ENCODE measurements around the gene LDAF1.
"Not testable (repeated sequence)": the region's sequence is repeated elsewhere in the genome, so short reads cannot be mapped to it uniquely, and the experiment has no call there.

The LDAF1 gene

GRCh38 chr16:21163576-21163975 is 5.1 kb downstream of the LDAF1 start:
- Histone ChIP-seq H3K36me3 (ENCODE audit: control insufficient read depth, insufficient read depth, low read length, severe bottlenecking) (peaks cover 32% of the 10 kb centered on the region), H3K4me1 (ENCODE audit: control insufficient read depth, insufficient read depth, low read length) (peaks cover 40% of the 10 kb centered on the region), H3K4me3 (ENCODE audit: low read length) (no peak overlapping the region), H3K27me3 (replicated peaks; ENCODE audit: control insufficient read depth, insufficient read depth, low read length) (no peaks in the 10 kb centered on the region), H3K9ac (ENCODE audit: low read length) (no peak overlapping the region), H3K9me3 (ENCODE audit: control insufficient read depth, low read length) (no peaks in the 10 kb centered on the region)
- DNase-seq (ENCODE audit: low read depth), result peak; percentile 17

- Histone ChIP-seq H3K27me3 (replicated peaks; ENCODE audit: control insufficient read depth, insufficient read depth, low read length) (no peaks in the 10 kb centered on the region), H3K4me1 (ENCODE audit: control insufficient read depth, insufficient read depth, low read length) (peaks cover 45% of the 10 kb centered on the region), H3K4me3 (ENCODE audit: low read length) (no peak overlapping the region), H3K9me3 (ENCODE audit: control insufficient read depth, low read length) (no peaks in the 10 kb centered on the region), H3K36me3 (ENCODE audit: control insufficient read depth, insufficient read depth, low read length, severe bottlenecking) (peaks cover 32% of the 10 kb centered on the region), H3K9ac (ENCODE audit: low read length) (no peak overlapping the region)
- DNase-seq (ENCODE audit: low read depth), result no peak
Observed at GRCh38 chr16:21164521-21165168, 6.2 kb downstream of the LDAF1 start.

- peaks cover 27% of the 10 kb centered on the region for H3K4me1 ChIP-seq (ENCODE audit: control insufficient read depth, insufficient read depth, low read length)
- H3K36me3 ChIP-seq (ENCODE audit: control insufficient read depth, insufficient read depth, low read length, severe bottlenecking), result peaks cover 47% of the 10 kb centered on the region
- DNase-seq (ENCODE audit: low read depth), result no peak
- no peaks in the 10 kb centered on the region for H3K9me3 ChIP-seq (ENCODE audit: control insufficient read depth, low read length)
- no peaks in the 10 kb centered on the region for H3K27me3 ChIP-seq (replicated peaks; ENCODE audit: control insufficient read depth, insufficient read depth, low read length)
- no peak overlapping the region for H3K9ac ChIP-seq (ENCODE audit: low read length)
- no peak overlapping the region for H3K4me3 ChIP-seq (ENCODE audit: low read length)
Observed at GRCh38 chr16:21166561-21166961, 8.1 kb downstream of the LDAF1 start.

GRCh38 chr16:21167360-21167759 is 8.9 kb downstream of the LDAF1 start:
- Histone ChIP-seq H3K4me3 (ENCODE audit: low read length) (no peak overlapping the region), H3K36me3 (ENCODE audit: control insufficient read depth, insufficient read depth, low read length, severe bottlenecking) (peaks cover 55% of the 10 kb centered on the region)
- peak; percentile 61 for DNase-seq (ENCODE audit: low read depth)

DNA sequence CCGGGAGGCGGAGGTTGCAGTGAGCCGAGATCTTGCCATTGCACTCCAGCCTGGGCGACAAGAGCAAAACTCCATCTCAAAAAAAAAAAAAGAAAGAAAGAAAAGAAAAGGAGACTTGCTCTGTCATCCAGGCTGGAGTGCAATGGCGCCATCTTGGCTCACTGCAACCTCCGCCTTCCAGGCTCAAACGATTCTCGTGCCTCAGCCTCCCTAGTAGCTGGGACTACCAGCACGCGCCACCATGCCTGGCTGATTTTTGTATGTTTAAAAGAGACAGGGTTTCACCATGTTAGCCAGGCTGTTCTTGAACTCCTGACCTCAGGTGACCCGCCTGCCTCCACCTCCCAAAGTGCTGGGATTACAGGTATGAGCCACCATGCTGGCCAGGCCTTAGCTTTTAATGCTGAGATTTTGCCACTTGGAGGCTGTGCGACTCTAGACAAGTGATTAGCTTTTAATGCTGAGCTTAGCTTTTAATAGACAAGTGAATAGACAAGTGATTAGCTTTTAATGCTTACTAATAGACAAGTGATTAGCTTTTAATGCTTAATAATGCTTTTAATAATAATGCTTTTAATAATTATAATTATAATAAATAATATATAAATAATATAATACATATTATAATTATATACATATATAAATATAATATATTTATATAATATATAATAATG is 9.6 kb downstream of the LDAF1 start:
- DNase-seq (ENCODE audit: low read depth), result no peak
- Histone ChIP-seq H3K36me3 (ENCODE audit: control insufficient read depth, insufficient read depth, low read length, severe bottlenecking) (peaks cover 62% of the 10 kb centered on the region), H3K4me1 (ENCODE audit: control insufficient read depth, insufficient read depth, low read length) (peaks cover 15% of the 10 kb centered on the region), H3K4me3 (ENCODE audit: low read length) (no peak overlapping the region), H3K27me3 (replicated peaks; ENCODE audit: control insufficient read depth, insufficient read depth, low read length) (no peaks in the 10 kb centered on the region), H3K9ac (ENCODE audit: low read length) (no peak overlapping the region), H3K9me3 (ENCODE audit: control insufficient read depth, low read length) (no peaks in the 10 kb centered on the region)

More at GRCh38 chr16:21167360-21167759, 8.9 kb downstream of the LDAF1 start:
- H3K9ac ChIP-seq (ENCODE audit: low read length), result no peak overlapping the region
- no peaks in the 10 kb centered on the region for H3K27me3 ChIP-seq (replicated peaks; ENCODE audit: control insufficient read depth, insufficient read depth, low read length)
- no peaks in the 10 kb centered on the region for H3K9me3 ChIP-seq (ENCODE audit: control insufficient read depth, low read length)
- H3K4me1 ChIP-seq (ENCODE audit: control insufficient read depth, insufficient read depth, low read length), result peaks cover 22% of the 10 kb centered on the region

DNA sequence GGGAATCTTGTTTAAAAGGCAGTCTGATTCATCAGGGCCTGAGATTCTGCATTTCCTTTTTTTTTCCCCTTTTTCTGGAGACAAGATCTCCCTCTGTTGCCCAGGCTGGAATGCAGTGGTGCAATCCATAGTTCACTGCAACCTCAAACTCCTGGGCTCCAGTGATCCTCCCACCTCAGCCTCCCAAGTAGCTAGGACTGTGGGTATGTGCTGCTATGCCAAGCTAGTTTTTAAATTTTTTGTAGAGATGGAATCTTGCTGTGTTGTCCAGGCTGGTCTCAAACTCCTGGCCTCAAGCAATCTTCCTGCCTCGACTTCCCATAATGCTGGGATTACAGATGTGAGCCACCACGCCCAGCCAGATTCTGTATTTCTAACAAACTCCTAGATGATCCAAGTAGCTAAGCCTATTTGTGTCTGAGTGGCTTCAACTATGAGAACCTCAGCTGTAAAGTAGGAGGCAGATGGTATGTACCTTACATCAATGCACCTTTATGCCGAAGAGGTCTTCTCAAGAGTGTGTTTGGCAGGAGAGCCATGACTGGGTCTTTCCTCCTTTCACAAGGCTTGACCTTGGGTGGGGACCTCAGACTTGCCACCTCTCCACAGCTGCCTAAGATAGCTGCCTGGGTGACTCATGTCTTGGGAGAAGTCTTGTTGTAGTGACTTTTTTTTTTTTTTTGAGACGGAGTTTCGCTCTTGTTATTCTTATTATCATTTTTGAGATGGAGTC is 10.9 kb downstream of the LDAF1 start:
- Histone ChIP-seq H3K4me1 (ENCODE audit: control insufficient read depth, insufficient read depth, low read length) (peaks cover 6% of the 10 kb centered on the region), H3K9me3 (ENCODE audit: control insufficient read depth, low read length) (no peaks in the 10 kb centered on the region), H3K4me3 (ENCODE audit: low read length) (no peak overlapping the region), H3K9ac (ENCODE audit: low read length) (no peak overlapping the region), H3K36me3 (ENCODE audit: control insufficient read depth, insufficient read depth, low read length, severe bottlenecking) (peaks cover 68% of the 10 kb centered on the region), H3K27me3 (replicated peaks; ENCODE audit: control insufficient read depth, insufficient read depth, low read length) (no peaks in the 10 kb centered on the region)
- peak; percentile 21 for DNase-seq (ENCODE audit: low read depth)

- peaks cover 71% of the 10 kb centered on the region for H3K36me3 ChIP-seq (ENCODE audit: control insufficient read depth, insufficient read depth, low read length, severe bottlenecking)
- not testable (repeated sequence) for H3K9ac ChIP-seq (ENCODE audit: low read length); H3K4me3 ChIP-seq (ENCODE audit: low read length); H3K9me3 ChIP-seq (ENCODE audit: control insufficient read depth, low read length); H3K27me3 ChIP-seq (replicated peaks; ENCODE audit: control insufficient read depth, insufficient read depth, low read length); H3K4me1 ChIP-seq (ENCODE audit: control insufficient read depth, insufficient read depth, low read length); DNase-seq (ENCODE audit: low read depth)
Observed at GRCh38 chr16:21170116-21170515, 11.6 kb downstream of the LDAF1 start.

- no peak overlapping the region for H3K9ac ChIP-seq (ENCODE audit: low read length)
- no peaks in the 10 kb centered on the region for H3K27me3 ChIP-seq (replicated peaks; ENCODE audit: control insufficient read depth, insufficient read depth, low read length)
- H3K4me1 ChIP-seq (ENCODE audit: control insufficient read depth, insufficient read depth, low read length), result peaks cover 6% of the 10 kb centered on the region
- peaks cover 70% of the 10 kb centered on the region for H3K36me3 ChIP-seq (ENCODE audit: control insufficient read depth, insufficient read depth, low read length, severe bottlenecking)
- H3K4me3 ChIP-seq (ENCODE audit: low read length), result no peak overlapping the region
- no peaks in the 10 kb centered on the region for H3K9me3 ChIP-seq (ENCODE audit: control insufficient read depth, low read length)
- no peak for DNase-seq (ENCODE audit: low read depth)
Observed at GRCh38 chr16:21172650-21173049, 14.2 kb downstream of the LDAF1 start.

- Histone ChIP-seq H3K9me3 (ENCODE audit: control insufficient read depth, low read length) (no peaks in the 10 kb centered on the region), H3K36me3 (ENCODE audit: control insufficient read depth, insufficient read depth, low read length, severe bottlenecking) (peaks cover 79% of the 10 kb centered on the region), H3K4me1 (ENCODE audit: control insufficient read depth, insufficient read depth, low read length) (peaks cover 10% of the 10 kb centered on the region), H3K9ac (ENCODE audit: low read length) (no peak overlapping the region), H3K27me3 (replicated peaks; ENCODE audit: control insufficient read depth, insufficient read depth, low read length) (no peaks in the 10 kb centered on the region), H3K4me3 (ENCODE audit: low read length) (no peak overlapping the region)
- DNase-seq (ENCODE audit: low read depth), result no peak
Observed at GRCh38 chr16:21175397-21175796, 16.9 kb downstream of the LDAF1 start.

- Histone ChIP-seq H3K9ac (ENCODE audit: low read length) (no peak overlapping the region), H3K4me1 (ENCODE audit: control insufficient read depth, insufficient read depth, low read length) (peaks cover 10% of the 10 kb centered on the region), H3K4me3 (ENCODE audit: low read length) (no peak overlapping the region), H3K9me3 (ENCODE audit: control insufficient read depth, low read length) (no peaks in the 10 kb centered on the region), H3K36me3 (ENCODE audit: control insufficient read depth, insufficient read depth, low read length, severe bottlenecking) (peaks cover 61% of the 10 kb centered on the region), H3K27me3 (replicated peaks; ENCODE audit: control insufficient read depth, insufficient read depth, low read length) (no peaks in the 10 kb centered on the region)
- DNase-seq (ENCODE audit: low read depth), result no peak
Observed at GRCh38 chr16:21179126-21179982, 20.9 kb downstream of the LDAF1 start.

DNA sequence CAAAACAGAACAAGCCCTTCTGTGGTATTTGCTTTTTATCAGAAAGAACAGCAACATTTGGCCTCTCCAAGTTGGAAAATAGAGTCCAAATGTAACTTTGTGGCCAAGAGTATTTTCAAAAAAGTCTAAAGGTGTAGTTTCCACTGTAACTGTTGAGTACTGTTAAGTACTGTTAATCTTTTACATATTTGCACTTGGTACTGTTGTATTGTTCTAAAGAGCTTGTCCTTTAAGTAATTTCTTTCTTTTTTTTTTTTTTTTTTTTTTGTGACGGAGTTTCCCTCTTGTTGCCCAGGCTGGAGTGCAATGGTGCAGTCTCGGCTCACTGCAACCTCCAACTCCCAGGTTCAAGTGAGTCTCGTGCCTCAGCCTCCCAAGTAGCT is 21.5 kb downstream of the LDAF1 start:
- H3K4me3 ChIP-seq (ENCODE audit: low read length), result no peak overlapping the region
- no peaks in the 10 kb centered on the region for H3K9me3 ChIP-seq (ENCODE audit: control insufficient read depth, low read length)
- H3K36me3 ChIP-seq (ENCODE audit: control insufficient read depth, insufficient read depth, low read length, severe bottlenecking), result peaks cover 55% of the 10 kb centered on the region
- H3K9ac ChIP-seq (ENCODE audit: low read length), result no peak overlapping the region
- H3K4me1 ChIP-seq (ENCODE audit: control insufficient read depth, insufficient read depth, low read length), result peaks cover 10% of the 10 kb centered on the region
- DNase-seq (ENCODE audit: low read depth), result no peak
- no peaks in the 10 kb centered on the region for H3K27me3 ChIP-seq (replicated peaks; ENCODE audit: control insufficient read depth, insufficient read depth, low read length)
